ENCODE measurements around the gene HTRA2.

- peak; percentile 40 for TF ChIP-seq CTCF (IDR thresholded peaks at IDR 0.05; ENCODE audit: low read depth, low read length)
- no peak for TF ChIP-seq EZH2phosphoT487 (IDR thresholded peaks at IDR 0.05; ENCODE audit: low read depth)
Observed at GRCh38 chr2:74544634-74545033, 14.9 kb downstream of the HTRA2 start.
